ENCODE measurements around the gene TRPM2.

The TRPM2 gene

GRCh38 chr21:44425307-44425894, 72.0 kb downstream of the TRPM2 start:
- in situ Hi-C loops (cut with HindIII; ENCODE audit: low sequenced_read_pairs), result no loop called here
- no peak for DNase-seq (ENCODE audit: low read depth)
- no peak overlapping the region for H3K4me3 ChIP-seq (ENCODE audit: low read depth, low read length)
- TF ChIP-seq, protein P1, sequence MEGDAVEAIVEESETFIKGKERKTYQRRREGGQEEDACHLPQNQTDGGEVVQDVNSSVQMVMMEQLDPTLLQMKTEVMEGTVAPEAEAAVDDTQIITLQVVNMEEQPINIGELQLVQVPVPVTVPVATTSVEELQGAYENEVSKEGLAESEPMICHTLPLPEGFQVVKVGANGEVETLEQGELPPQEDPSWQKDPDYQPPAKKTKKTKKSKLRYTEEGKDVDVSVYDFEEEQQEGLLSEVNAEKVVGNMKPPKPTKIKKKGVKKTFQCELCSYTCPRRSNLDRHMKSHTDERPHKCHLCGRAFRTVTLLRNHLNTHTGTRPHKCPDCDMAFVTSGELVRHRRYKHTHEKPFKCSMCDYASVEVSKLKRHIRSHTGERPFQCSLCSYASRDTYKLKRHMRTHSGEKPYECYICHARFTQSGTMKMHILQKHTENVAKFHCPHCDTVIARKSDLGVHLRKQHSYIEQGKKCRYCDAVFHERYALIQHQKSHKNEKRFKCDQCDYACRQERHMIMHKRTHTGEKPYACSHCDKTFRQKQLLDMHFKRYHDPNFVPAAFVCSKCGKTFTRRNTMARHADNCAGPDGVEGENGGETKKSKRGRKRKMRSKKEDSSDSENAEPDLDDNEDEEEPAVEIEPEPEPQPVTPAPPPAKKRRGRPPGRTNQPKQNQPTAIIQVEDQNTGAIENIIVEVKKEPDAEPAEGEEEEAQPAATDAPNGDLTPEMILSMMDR (IDR thresholded peaks at IDR 0.05; ENCODE audit: low read depth, low read length, missing control alignments), result no peak

GRCh38 chr21:44425895-44426662, 72.7 kb downstream of the TRPM2 start:
- no peak overlapping the region for H3K4me3 ChIP-seq (ENCODE audit: low read depth, low read length)
- no peak for DNase-seq (ENCODE audit: low read depth)
- in situ Hi-C loops (cut with HindIII; ENCODE audit: low sequenced_read_pairs), result no loop called here
- TF ChIP-seq, protein P1 (IDR thresholded peaks at IDR 0.05; ENCODE audit: low read depth, low read length, missing control alignments), result no peak

DNA sequence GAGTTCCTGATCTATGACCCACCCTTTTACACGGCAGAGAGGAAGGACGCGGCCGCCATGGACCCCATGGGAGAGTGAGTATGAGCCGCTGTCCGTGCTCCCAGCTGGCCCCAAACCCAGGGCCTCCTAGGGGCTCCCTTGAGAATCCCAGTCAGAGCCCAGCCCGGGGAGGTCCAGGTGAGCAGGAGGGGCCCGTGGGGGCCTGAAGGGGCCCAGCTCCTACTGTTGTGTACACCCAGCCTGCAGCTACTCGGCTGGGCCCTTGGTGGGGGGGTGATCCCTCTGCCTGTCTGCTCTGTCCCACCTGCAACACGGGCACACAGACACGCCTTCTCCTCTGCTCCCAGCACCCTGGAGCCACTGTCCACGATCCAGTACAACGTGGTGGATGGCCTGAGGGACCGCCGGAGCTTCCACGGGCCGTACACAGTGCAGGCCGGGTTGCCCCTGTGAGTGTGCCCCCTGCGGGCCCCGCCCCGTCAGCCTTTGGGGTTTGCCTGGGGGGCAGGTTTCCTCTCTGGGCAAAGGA, 73.3 kb downstream of the TRPM2 start:
- H3K4me3 ChIP-seq (ENCODE audit: low read depth, low read length), result no peak overlapping the region
- in situ Hi-C loops (cut with HindIII; ENCODE audit: low sequenced_read_pairs), result no loop called here
- TF ChIP-seq, protein P1 (IDR thresholded peaks at IDR 0.05; ENCODE audit: low read depth, low read length, missing control alignments), result no peak
- no peak for DNase-seq (ENCODE audit: low read depth)

GRCh38 chr21:44427241-44428120, 74.1 kb downstream of the TRPM2 start:
- in situ Hi-C loops (cut with HindIII; ENCODE audit: low sequenced_read_pairs), result no loop called here
- TF ChIP-seq, protein P1 (IDR thresholded peaks at IDR 0.05; ENCODE audit: low read depth, low read length, missing control alignments), result no peak
- H3K4me3 ChIP-seq (ENCODE audit: low read depth, low read length), result no peak overlapping the region

DNA sequence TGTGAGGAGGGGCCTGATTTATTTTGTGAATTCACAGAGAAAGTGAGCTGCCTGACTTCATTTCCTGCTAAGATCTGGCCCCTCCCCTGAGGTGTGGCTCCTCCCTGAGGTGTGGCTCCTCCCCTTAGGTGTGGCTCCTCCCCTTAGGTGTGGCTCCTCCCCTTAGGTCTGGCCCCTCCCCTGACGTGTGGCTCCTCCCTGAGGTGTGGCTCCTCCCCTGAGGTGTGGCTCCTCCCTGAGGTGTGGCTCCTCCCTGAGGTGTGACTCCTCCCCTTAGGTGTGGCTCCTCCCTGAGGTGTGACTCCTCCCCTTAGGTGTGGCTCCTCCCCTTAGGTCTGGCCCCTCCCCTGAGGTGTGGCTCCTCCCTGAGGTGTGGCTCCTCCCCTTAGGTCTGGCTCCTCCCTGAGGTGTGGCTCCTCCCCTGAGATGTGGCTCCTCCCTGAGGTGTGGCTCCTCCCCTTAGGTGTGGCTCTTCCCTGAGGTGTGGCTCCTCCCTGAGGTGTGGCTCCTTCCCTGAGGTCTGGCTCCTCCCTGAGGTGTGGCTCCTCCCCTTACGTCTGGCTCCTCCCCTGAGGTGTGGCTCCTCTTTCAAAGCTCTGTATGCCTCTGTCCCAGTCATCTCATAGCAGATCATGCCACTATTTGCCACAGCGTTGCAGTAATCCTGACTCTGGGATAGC, 75.0 kb downstream of the TRPM2 start:
- in situ Hi-C loops (cut with HindIII; ENCODE audit: low sequenced_read_pairs), result no loop called here
- no peak overlapping the region for H3K4me3 ChIP-seq (ENCODE audit: low read depth, low read length)
- TF ChIP-seq, protein P1 (IDR thresholded peaks at IDR 0.05; ENCODE audit: low read depth, low read length, missing control alignments), result no peak
- no peak for DNase-seq (ENCODE audit: low read depth)

More at GRCh38 chr21:44427241-44428120, 74.1 kb downstream of the TRPM2 start:
- DNase-seq (ENCODE audit: low read depth), result no peak

DNA sequence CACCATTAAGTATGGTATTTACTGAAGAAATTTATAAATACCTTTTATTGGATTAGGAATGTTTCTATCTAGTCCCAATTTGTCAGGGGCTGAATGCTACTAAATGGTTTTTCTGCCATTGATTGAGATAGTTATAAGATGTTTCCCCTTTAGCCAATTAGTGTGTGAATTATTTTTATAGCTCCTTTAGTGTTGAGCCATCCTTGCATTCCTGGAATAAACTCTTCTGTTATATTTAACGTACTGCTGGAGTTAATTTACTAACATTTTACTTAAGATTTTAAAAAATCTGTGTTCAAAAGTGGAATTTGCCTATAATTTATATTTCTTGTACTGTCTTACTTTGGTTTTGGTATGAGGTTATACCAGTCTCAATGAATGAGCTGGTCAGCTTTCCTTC, 76.5 kb downstream of the TRPM2 start:
- TF ChIP-seq, protein P1 (IDR thresholded peaks at IDR 0.05; ENCODE audit: low read depth, low read length, missing control alignments), result no peak
- no peak for DNase-seq (ENCODE audit: low read depth)
- no peak overlapping the region for H3K4me3 ChIP-seq (ENCODE audit: low read depth, low read length)
- in situ Hi-C loops (cut with HindIII; ENCODE audit: low sequenced_read_pairs), result no loop called here

Measured in astrocyte of the cerebellum (primary cell).